ENCODE data around the gene NOL3.

Gene NOL3

GRCh38 chr16:67188798-67189197 is 18.5 kb downstream of the NOL3 start:
- TF ChIP-seq TAF1 (IDR thresholded peaks at IDR 0.05; ENCODE audit: low read depth) (no peak), CEBPB (IDR thresholded peaks at IDR 0.05) (no peak), MAX (IDR thresholded peaks at IDR 0.05) (no peak), YY1 (IDR thresholded peaks at IDR 0.05; ENCODE audit: low read depth) (no peak), EP300 (IDR thresholded peaks at IDR 0.05; ENCODE audit: borderline replicate concordance) (no peak), RAD21 (IDR thresholded peaks at IDR 0.05; ENCODE audit: low read depth) (no peak), ZBTB7A (IDR thresholded peaks at IDR 0.05; ENCODE audit: low read depth) (no peak), NFIC (IDR thresholded peaks at IDR 0.05) (no peak), REST (IDR thresholded peaks at IDR 0.05; ENCODE audit: low read depth) (no peak), FOXM1 (IDR thresholded peaks at IDR 0.05; ENCODE audit: borderline replicate concordance, low read depth) (no peak), TCF12 (IDR thresholded peaks at IDR 0.05; ENCODE audit: low read depth) (no peak), TEAD4 (IDR thresholded peaks at IDR 0.05) (no peak), CREB1 (IDR thresholded peaks at IDR 0.05; ENCODE audit: low read depth) (no peak)
- TF ChIP-seq, protein P1, sequence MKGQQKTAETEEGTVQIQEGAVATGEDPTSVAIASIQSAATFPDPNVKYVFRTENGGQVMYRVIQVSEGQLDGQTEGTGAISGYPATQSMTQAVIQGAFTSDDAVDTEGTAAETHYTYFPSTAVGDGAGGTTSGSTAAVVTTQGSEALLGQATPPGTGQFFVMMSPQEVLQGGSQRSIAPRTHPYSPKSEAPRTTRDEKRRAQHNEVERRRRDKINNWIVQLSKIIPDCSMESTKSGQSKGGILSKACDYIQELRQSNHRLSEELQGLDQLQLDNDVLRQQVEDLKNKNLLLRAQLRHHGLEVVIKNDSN (IDR thresholded peaks at IDR 0.05), result no peak

DNA sequence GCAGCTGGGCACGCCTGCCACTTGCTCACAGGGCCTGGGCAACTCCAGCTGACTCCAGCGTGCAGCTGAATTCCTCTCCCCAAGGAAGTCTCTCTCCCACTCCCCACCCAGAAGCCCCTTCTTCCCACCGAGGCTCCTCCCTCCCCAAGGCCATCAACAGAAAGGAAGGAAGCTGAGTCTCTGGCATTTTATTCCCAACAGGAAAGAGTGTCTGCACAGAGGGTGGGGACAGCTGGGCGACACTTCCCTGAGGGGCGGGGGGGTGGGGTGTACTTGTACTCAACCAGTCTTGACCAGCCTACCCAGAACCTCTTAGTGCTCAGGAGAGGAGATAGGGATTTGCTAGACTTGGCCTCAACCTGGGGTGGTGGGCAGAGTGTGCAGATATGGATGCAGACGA is 19.7 kb downstream of the NOL3 start, which contains the start of gene EXOC3L1:
Gene EXOC3L1, minus strand, starts transcription at position 96 of the 400 bp plus-strand sequence. CDS start 460 bp downstream, outside the sequence.
- TF ChIP-seq TAF1 (IDR thresholded peaks at IDR 0.05; ENCODE audit: low read depth) (no peak), NFIC (IDR thresholded peaks at IDR 0.05) (no peak), FOXM1 (IDR thresholded peaks at IDR 0.05; ENCODE audit: borderline replicate concordance, low read depth) (no peak), RAD21 (IDR thresholded peaks at IDR 0.05; ENCODE audit: low read depth) (no peak), CREB1 (IDR thresholded peaks at IDR 0.05; ENCODE audit: low read depth) (no peak), ZBTB7A (IDR thresholded peaks at IDR 0.05; ENCODE audit: low read depth) (no peak), MAX (IDR thresholded peaks at IDR 0.05) (no peak), TCF12 (IDR thresholded peaks at IDR 0.05; ENCODE audit: low read depth) (no peak), REST (IDR thresholded peaks at IDR 0.05; ENCODE audit: low read depth) (no peak), EGR1 (IDR thresholded peaks at IDR 0.05) (no peak), EP300 (IDR thresholded peaks at IDR 0.05; ENCODE audit: borderline replicate concordance) (no peak), CEBPB (IDR thresholded peaks at IDR 0.05) (no peak)

GRCh38 chr16:67190448-67191399 is 20.4 kb downstream of the NOL3 start:
- TF ChIP-seq ZBTB7A (IDR thresholded peaks at IDR 0.05; ENCODE audit: low read depth) (no peak), MAX (IDR thresholded peaks at IDR 0.05) (no peak), TEAD4 (IDR thresholded peaks at IDR 0.05) (no peak), TCF12 (IDR thresholded peaks at IDR 0.05; ENCODE audit: low read depth) (no peak), FOXM1 (IDR thresholded peaks at IDR 0.05; ENCODE audit: borderline replicate concordance, low read depth) (no peak), RAD21 (IDR thresholded peaks at IDR 0.05; ENCODE audit: low read depth) (no peak), CREB1 (IDR thresholded peaks at IDR 0.05; ENCODE audit: low read depth) (no peak), TAF1 (IDR thresholded peaks at IDR 0.05; ENCODE audit: low read depth) (no peak), NFIC (IDR thresholded peaks at IDR 0.05) (no peak), YY1 (IDR thresholded peaks at IDR 0.05; ENCODE audit: low read depth) (no peak), EGR1 (IDR thresholded peaks at IDR 0.05) (no peak), EP300 (IDR thresholded peaks at IDR 0.05; ENCODE audit: borderline replicate concordance) (no peak), CEBPB (IDR thresholded peaks at IDR 0.05) (no peak), REST (IDR thresholded peaks at IDR 0.05; ENCODE audit: low read depth) (no peak)
- TF ChIP-seq, protein P1 (IDR thresholded peaks at IDR 0.05), result no peak
